ENCODE measurements around the gene OPN3. TPM values are rescaled to one million over a fixed set of nuclear protein-coding genes. Genes with fewer than 3 reads are reported as not detected.
A peak's percentile ranks its signal among the peaks of the same experiment; 100 is the strongest.

The OPN3 gene
- polyA plus RNA-seq, 1 donor (not counting 4 experiments of a cell fraction or from before 2014, with no cell fraction given), result 48.4 TPM

DNA sequence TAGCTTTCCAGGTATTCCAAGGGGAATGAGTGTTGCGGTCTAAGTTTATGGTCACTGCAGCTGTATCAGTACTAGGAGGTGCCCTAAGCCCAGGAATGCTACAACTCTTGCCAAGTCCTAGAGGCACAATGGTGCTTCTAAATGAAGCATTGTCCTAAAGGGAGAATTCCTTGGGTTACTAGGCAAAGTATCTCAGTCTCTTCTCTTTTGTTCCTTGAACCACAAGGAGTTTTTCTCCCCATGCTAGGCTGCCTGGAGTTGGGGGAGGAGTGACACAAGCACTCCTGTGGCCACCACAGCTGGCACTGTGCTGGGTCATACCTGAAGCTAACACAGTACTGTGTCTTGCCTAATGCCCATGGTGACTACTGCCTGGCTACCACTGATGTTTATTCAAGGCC, 57.2 kb downstream of the OPN3 start:
- peaks cover 15% of the 10 kb centered on the region for H3K4me1 ChIP-seq (ENCODE audit: control insufficient read depth, extremely low read depth, insufficient read depth, low read length)
- no peak overlapping the region for H3K9ac ChIP-seq (ENCODE audit: control insufficient read depth, extremely low read depth, insufficient read depth, low read length)
- H2AFZ ChIP-seq (ENCODE audit: control insufficient read depth, low read length), result no peak overlapping the region
- no peaks in the 10 kb centered on the region for H3K9me3 ChIP-seq (ENCODE audit: control insufficient read depth, low read depth, low read length)
- H3K9me1 ChIP-seq (ENCODE audit: control insufficient read depth, extremely low read depth, insufficient read depth, low read length), result no peaks in the 10 kb centered on the region
- H3K4me2 ChIP-seq (ENCODE audit: control insufficient read depth, extremely low read depth, insufficient read depth, low read depth, low read length), result peak overlapping the region; percentile 26
- H3K79me2 ChIP-seq (ENCODE audit: control insufficient read depth, insufficient read depth, low read length), result no peaks in the 10 kb centered on the region
- DNase-seq (ENCODE audit: low read depth, low spot score) (peak; percentile 99), FAIRE-seq (peak; percentile 99)
- H3K27me3 ChIP-seq (ENCODE audit: control insufficient read depth, extremely low read depth, insufficient read depth, low read length), result no peaks in the 10 kb centered on the region
- H3K4me3 ChIP-seq (ENCODE audit: control insufficient read depth in 2 of 3, extremely low read depth in 1 of 3, insufficient read depth in 2 of 3, low read depth in 1 of 3, low read length in 3 of 3), result no peak overlapping the region
- H3K27ac ChIP-seq (ENCODE audit: control insufficient read depth, insufficient read depth, low read length), result peak overlapping the region; percentile 61
- H3K36me3 ChIP-seq (ENCODE audit: control insufficient read depth in 2 of 2, extremely low read depth in 1 of 2, insufficient read depth in 2 of 2, low read length in 2 of 2), result no peaks in the 10 kb centered on the region
- dilution Hi-C loops (cut with MboI; ENCODE audit: extremely low pct_ligation_motif_present, low sequenced_read_pairs), result no loop called here
- no peaks in the 10 kb centered on the region for H4K20me1 ChIP-seq (ENCODE audit: control insufficient read depth, extremely low read depth, insufficient read depth, low read length)
- TF ChIP-seq EZH2 (IDR thresholded peaks at IDR 0.05; ENCODE audit: low read length), result no peak
- TF ChIP-seq, protein P1, sequence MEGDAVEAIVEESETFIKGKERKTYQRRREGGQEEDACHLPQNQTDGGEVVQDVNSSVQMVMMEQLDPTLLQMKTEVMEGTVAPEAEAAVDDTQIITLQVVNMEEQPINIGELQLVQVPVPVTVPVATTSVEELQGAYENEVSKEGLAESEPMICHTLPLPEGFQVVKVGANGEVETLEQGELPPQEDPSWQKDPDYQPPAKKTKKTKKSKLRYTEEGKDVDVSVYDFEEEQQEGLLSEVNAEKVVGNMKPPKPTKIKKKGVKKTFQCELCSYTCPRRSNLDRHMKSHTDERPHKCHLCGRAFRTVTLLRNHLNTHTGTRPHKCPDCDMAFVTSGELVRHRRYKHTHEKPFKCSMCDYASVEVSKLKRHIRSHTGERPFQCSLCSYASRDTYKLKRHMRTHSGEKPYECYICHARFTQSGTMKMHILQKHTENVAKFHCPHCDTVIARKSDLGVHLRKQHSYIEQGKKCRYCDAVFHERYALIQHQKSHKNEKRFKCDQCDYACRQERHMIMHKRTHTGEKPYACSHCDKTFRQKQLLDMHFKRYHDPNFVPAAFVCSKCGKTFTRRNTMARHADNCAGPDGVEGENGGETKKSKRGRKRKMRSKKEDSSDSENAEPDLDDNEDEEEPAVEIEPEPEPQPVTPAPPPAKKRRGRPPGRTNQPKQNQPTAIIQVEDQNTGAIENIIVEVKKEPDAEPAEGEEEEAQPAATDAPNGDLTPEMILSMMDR (optimal IDR thresholded peaks at IDR 0.05 in 1 of 3, IDR thresholded peaks at IDR 0.05 in 1 of 3, conservative IDR thresholded peaks at IDR 0.05 in 1 of 3; ENCODE audit: extremely low read depth in 1 of 3, insufficient read depth in 2 of 3, low read length in 3 of 3), result peak in 1 of 3 experiments; percentile 40

DNA sequence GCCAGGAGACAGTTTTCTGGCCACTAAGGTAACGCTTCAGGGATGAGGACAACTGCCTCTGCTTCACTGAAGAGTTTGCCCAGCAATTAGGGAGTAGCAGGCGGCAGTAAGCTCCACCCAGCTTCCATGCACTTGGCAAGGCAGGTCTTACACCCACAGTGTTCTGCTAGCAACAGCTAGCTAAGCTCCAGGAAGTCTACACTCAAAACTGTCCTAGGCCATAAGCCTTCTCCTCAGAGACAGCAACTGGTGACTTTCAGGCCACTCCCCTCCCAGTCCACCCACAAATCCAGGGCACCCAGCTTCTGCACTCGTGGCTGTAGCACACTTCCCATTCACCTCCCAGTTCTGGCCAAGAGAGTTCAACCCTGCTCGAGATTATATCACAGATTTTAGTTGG, 60.7 kb downstream of the OPN3 start:
- H3K79me2 ChIP-seq (ENCODE audit: control insufficient read depth, insufficient read depth, low read length), result no peaks in the 10 kb centered on the region
- H3K36me3 ChIP-seq (ENCODE audit: control insufficient read depth in 2 of 2, extremely low read depth in 1 of 2, insufficient read depth in 2 of 2, low read length in 2 of 2), result no peaks in the 10 kb centered on the region
- H3K27me3 ChIP-seq (ENCODE audit: control insufficient read depth, extremely low read depth, insufficient read depth, low read length), result no peaks in the 10 kb centered on the region
- H2AFZ ChIP-seq (ENCODE audit: control insufficient read depth, low read length), result peak overlapping the region; percentile 8
- no peaks in the 10 kb centered on the region for H3K9me3 ChIP-seq (ENCODE audit: control insufficient read depth, low read depth, low read length)
- H4K20me1 ChIP-seq (ENCODE audit: control insufficient read depth, extremely low read depth, insufficient read depth, low read length), result no peaks in the 10 kb centered on the region
- FAIRE-seq, result no peak
- H3K4me1 ChIP-seq (ENCODE audit: control insufficient read depth, extremely low read depth, insufficient read depth, low read length), result peaks cover 12% of the 10 kb centered on the region
- no peak overlapping the region for H3K4me2 ChIP-seq (ENCODE audit: control insufficient read depth, extremely low read depth, insufficient read depth, low read depth, low read length)
- H3K9me1 ChIP-seq (ENCODE audit: control insufficient read depth, extremely low read depth, insufficient read depth, low read length), result no peaks in the 10 kb centered on the region
- no peak for TF ChIP-seq EZH2 (IDR thresholded peaks at IDR 0.05; ENCODE audit: low read length)
- TF ChIP-seq, protein P1 (optimal IDR thresholded peaks at IDR 0.05 in 1 of 3, IDR thresholded peaks at IDR 0.05 in 1 of 3, conservative IDR thresholded peaks at IDR 0.05 in 1 of 3; ENCODE audit: extremely low read depth in 1 of 3, insufficient read depth in 2 of 3, low read length in 3 of 3), result no peak
- dilution Hi-C loops (cut with MboI; ENCODE audit: extremely low pct_ligation_motif_present, low sequenced_read_pairs), result no loop called here
- H3K27ac ChIP-seq (ENCODE audit: control insufficient read depth, insufficient read depth, low read length), result no peak overlapping the region
- H3K4me3 ChIP-seq (ENCODE audit: control insufficient read depth in 2 of 3, extremely low read depth in 1 of 3, insufficient read depth in 2 of 3, low read depth in 1 of 3, low read length in 3 of 3), result no peak overlapping the region
- no peak overlapping the region for H3K9ac ChIP-seq (ENCODE audit: control insufficient read depth, extremely low read depth, insufficient read depth, low read length)
- DNase-seq (ENCODE audit: low read depth, low spot score), result no peak

Measured in keratinocyte (primary cell).